HCT116 (cell line): ENCODE data around the gene KIRREL1. TPM values are rescaled to one million over a fixed set of nuclear protein-coding genes. Genes with fewer than 3 reads are reported as not detected.

Experiments
- ATAC-seq: fragments of 200-7000 bp; cut with Tn5 transposase; 2 replicates; pipeline ENCODE4 v1.9.1; 2020; ENCODE audit warnings: mild to moderate bottlenecking, moderate library complexity
- BruUV-seq: library from RNA; stranded (reverse); fragments of 400-500 nt; replicated peaks from 2 replicates; lab custom pipeline; 2021; lab: Mats Ljungman, UMichigan
- CTCF ChIA-PET: fragments of 300-600 bp; sonication (Branson Sonifier 250); formaldehyde crosslinking; loops from one replicate; lab custom pipeline; 2021; ENCODE audit warnings: antibody characterized with exemption; lab: Charles Lee
- POLR2A ChIA-PET: fragments of 300-600, 350-600 bp; sonication (Branson Sonifier 250); formaldehyde crosslinking; loops from one replicate; lab custom pipeline; 2021; ENCODE audit warnings: antibody characterized with exemption; lab: Charles Lee
- RAD21 ChIA-PET, 2 experiments: fragments of 300-600 bp; sonication (Branson Sonifier 250); formaldehyde crosslinking; loops; one replicate each; lab custom pipeline; 2023; ENCODE audit warnings: low total read pairs in 2 of 2; ENCODE audit not compliant: uncharacterized antibody in 2 of 2, unreplicated experiment in 2 of 2, low non-redundant PET in 1 of 2; lab: Charles Lee
- DNase-seq: peaks from one replicate; pipeline ENCODE4 v3.0.0-alpha.2; 2010; ENCODE audit warnings: low read depth, low spot score
- H2AFZ ChIP-seq: fragments of 200-600 bp; shearing (Covaris generic), sonication (generic); 2 replicates; pipeline ENCODE4 v1.6.1; 2017; ENCODE audit warnings: low read depth, mixed run types, mixed read lengths, antibody characterized with exemption, low read length; ENCODE audit not compliant: poor library complexity, severe bottlenecking
- H3K27ac ChIP-seq: 2 replicates; pipeline ENCODE4 v1.5.1; 2012; ENCODE audit warnings: low read depth, low read length
- H3K27me3 ChIP-seq: fragments of 200-600 bp; sonication (generic); 2 replicates; pipeline ENCODE4 v1.6.1; 2016; ENCODE audit warnings: mixed run types, low read length, mixed read lengths; ENCODE audit not compliant: insufficient read depth
- H3K36me3 ChIP-seq, 2 experiments: fragments of 200-500 bp in 1 of 2; fragments of 200-600 bp in 1 of 2; sonication (Bioruptor generic) in 1 of 2; sonication (generic) in 1 of 2; 2 replicates each; pipeline versions ENCODE4 v1.5.1 to v1.6.1; 2014 to 2016; ENCODE audit warnings: low read length in 2 of 2, inconsistent platforms in 1 of 2, mixed read lengths in 1 of 2, mixed run types in 1 of 2; ENCODE audit not compliant: insufficient read depth in 2 of 2, control insufficient read depth in 1 of 2
- H3K4me1 ChIP-seq, 2 experiments: fragments of 200-600 bp in 1 of 2; sonication (generic) in 1 of 2; 2 replicates each; pipeline versions ENCODE4 v1.5.1 to v1.6.1; 2012 to 2017; ENCODE audit warnings: low read length in 2 of 2, inconsistent platforms in 1 of 2, mild to moderate bottlenecking in 1 of 2, mixed read lengths in 1 of 2, mixed run types in 1 of 2, moderate library complexity in 1 of 2; ENCODE audit not compliant: insufficient read depth in 2 of 2, control insufficient read depth in 1 of 2
- H3K4me2 ChIP-seq: fragments of 200-600 bp; sonication (generic); 2 replicates; pipeline ENCODE4 v1.6.1; 2017; ENCODE audit warnings: mixed run types, low read length, mixed read lengths
- H3K4me3 ChIP-seq, 2 experiments: fragments of 200-600 bp in 1 of 2; sonication (generic) in 1 of 2; replicated peaks in 1 of 2; 2 replicates each; pipeline ENCODE4 v1.5.1; 2011 to 2016; ENCODE audit warnings: low read length in 2 of 2, control low read depth in 1 of 2, low read depth in 1 of 2, mild to moderate bottlenecking in 1 of 2, mixed read lengths in 1 of 2, mixed run types in 1 of 2
- H3K79me2 ChIP-seq: fragments of 200-600 bp; sonication (generic); 2 replicates; pipeline ENCODE4 v1.6.1; 2017; ENCODE audit warnings: mild to moderate bottlenecking, mixed run types, low read length, moderate library complexity, mixed read lengths; ENCODE audit not compliant: insufficient read depth
- H3K9ac ChIP-seq: fragments of 200-600 bp; sonication (generic); 2 replicates; pipeline ENCODE4 v1.6.1; 2016; ENCODE audit warnings: low read length, mixed read lengths
- H3K9me2 ChIP-seq: fragments of 200-600 bp; sonication (generic), shearing (Covaris generic); 2 replicates; pipeline ENCODE4 v1.6.1; 2017; ENCODE audit warnings: mixed run types, mild to moderate bottlenecking, moderate library complexity; ENCODE audit not compliant: insufficient read depth
- H3K9me3 ChIP-seq, 2 experiments: fragments of 200-500 bp in 1 of 2; fragments of 200-600 bp in 1 of 2; sonication (Bioruptor generic) in 1 of 2; sonication (generic) in 1 of 2; 2 replicates each; pipeline ENCODE4 v1.6.1; 2014 to 2017; ENCODE audit warnings: low read length in 2 of 2, mixed read lengths in 2 of 2, inconsistent platforms in 1 of 2, low read depth in 1 of 2, mild to moderate bottlenecking in 1 of 2, mixed run types in 1 of 2, moderate library complexity in 1 of 2; ENCODE audit not compliant: control insufficient read depth in 1 of 2, insufficient read depth in 1 of 2
- H4K20me1 ChIP-seq: fragments of 200-600 bp; sonication (generic), shearing (Covaris generic); 2 replicates; pipeline ENCODE4 v1.6.1; 2017; ENCODE audit warnings: mixed run types, mild to moderate bottlenecking, moderate library complexity; ENCODE audit not compliant: insufficient read depth
- ATF3 ChIP-seq: IDR thresholded peaks from 2 replicates; pipeline ENCODE4 v1.6.1; 2012
- CBX3 ChIP-seq: IDR thresholded peaks from 2 replicates; pipeline ENCODE4 v1.6.1; 2012; ENCODE audit warnings: low read depth
- EGR1 ChIP-seq: IDR thresholded peaks from 2 replicates; pipeline ENCODE4 v1.6.1; 2012; ENCODE audit warnings: low read depth
- ELF1 ChIP-seq: IDR thresholded peaks from 2 replicates; pipeline ENCODE4 v1.6.1; 2012; ENCODE audit warnings: low read depth, borderline replicate concordance
- EZH2 ChIP-seq: fragments of 200-600 bp; sonication (generic); IDR thresholded peaks from 2 replicates; pipeline ENCODE4 v1.6.1; 2017; ENCODE audit warnings: antibody characterized with exemption, mixed run types
- SP1 ChIP-seq: IDR thresholded peaks from 2 replicates; pipeline ENCODE4 v1.6.1; 2012; ENCODE audit warnings: low read depth
- SRF ChIP-seq: IDR thresholded peaks from 2 replicates; pipeline ENCODE4 v1.6.1; 2012; ENCODE audit warnings: low read depth
- YY1 ChIP-seq: IDR thresholded peaks from 2 replicates; pipeline ENCODE4 v1.6.1; 2011; ENCODE audit warnings: low read length, low read depth, moderate library complexity, mild to moderate bottlenecking; ENCODE audit not compliant: insufficient replicate concordance; ENCODE audit errors: extremely low read depth
- ZBTB33 ChIP-seq: IDR thresholded peaks from 2 replicates; pipeline ENCODE4 v1.6.1; 2011; ENCODE audit warnings: mild to moderate bottlenecking, low read length, moderate library complexity; ENCODE audit not compliant: insufficient replicate concordance; ENCODE audit errors: extremely low read depth
- intact Hi-C: fragments of 100-400 bp; cut with micrococcal nuclease; formaldehyde crosslinking; loops from 2 replicates; pipeline ENCODE4 v1.10.0; 2022
- total RNA-seq: library from RNA; stranded (reverse); gene quantifications from one replicate; pipeline ENCODE4 v1.2.1, GENCODE V29; 2021; ENCODE audit not compliant: unreplicated experiment

KIRREL1 gene
- total RNA-seq, 1 experiment from 2014 or later, result 20.0 TPM

- Histone ChIP-seq H3K36me3 (no peaks in the 10 kb centered on the region), H3K9me2 (no peaks in the 10 kb centered on the region), H3K4me1 (peaks cover 5 to 11% of the 10 kb centered on the region in 2 experiments; a peak in 3 of 4 replicates), H3K9ac (no peak overlapping the region), H3K4me3 (no peak overlapping the region), H4K20me1 (no peaks in the 10 kb centered on the region), H3K79me2 (no peaks in the 10 kb centered on the region), H3K4me2 (no peak overlapping the region), H3K27ac (no peak overlapping the region), H3K9me3 (no peaks in the 10 kb centered on the region), H3K27me3 (peaks cover 10% of the 10 kb centered on the region; the same call in 1 of the 2 replicates), H2AFZ (no peak overlapping the region)
- CTCF ChIA-PET, result no interaction called here
- RAD21 ChIA-PET, result no interaction called here
- POLR2A ChIA-PET, result no interaction called here
- DNase-seq (no peak), ATAC-seq (no peak)
- no TSS peak for BruUV-seq
- TF ChIP-seq SRF, result no peak
- no peak for TF ChIP-seq SP1
- TF ChIP-seq ELF1, result no peak
- no peak for TF ChIP-seq YY1
- no peak for TF ChIP-seq EGR1
- no peak for TF ChIP-seq EZH2
- no peak for TF ChIP-seq CBX3
- no peak for TF ChIP-seq ATF3
- no peak for TF ChIP-seq ZBTB33
- intact Hi-C loops, result no loop called here
Measured at GRCh38 chr1:157988002-157988401, 5.4 kb upstream of the KIRREL1 start.
